ENCODE data around the gene ACACB.

DNA sequence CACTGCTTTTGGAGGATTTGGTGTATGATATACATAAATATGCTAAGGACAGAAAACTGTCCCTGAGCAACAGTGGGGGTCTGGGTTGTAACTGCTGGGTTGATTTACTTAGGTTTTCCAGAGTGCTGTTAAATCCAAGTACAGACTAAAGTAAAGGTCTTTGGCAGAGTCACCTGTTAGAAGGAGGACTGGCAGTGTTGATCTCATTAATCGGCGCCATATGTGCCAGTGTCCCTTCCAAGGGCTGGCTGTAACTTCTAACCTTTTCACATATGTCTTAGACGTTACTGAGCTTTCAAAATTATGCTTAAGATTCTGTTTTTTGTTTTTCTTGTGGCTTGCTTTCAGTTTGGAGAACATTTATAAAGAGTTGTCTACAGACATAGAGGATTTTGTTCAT, 13.9 kb upstream of the ACACB start:
- TF ChIP-seq, protein P1, sequence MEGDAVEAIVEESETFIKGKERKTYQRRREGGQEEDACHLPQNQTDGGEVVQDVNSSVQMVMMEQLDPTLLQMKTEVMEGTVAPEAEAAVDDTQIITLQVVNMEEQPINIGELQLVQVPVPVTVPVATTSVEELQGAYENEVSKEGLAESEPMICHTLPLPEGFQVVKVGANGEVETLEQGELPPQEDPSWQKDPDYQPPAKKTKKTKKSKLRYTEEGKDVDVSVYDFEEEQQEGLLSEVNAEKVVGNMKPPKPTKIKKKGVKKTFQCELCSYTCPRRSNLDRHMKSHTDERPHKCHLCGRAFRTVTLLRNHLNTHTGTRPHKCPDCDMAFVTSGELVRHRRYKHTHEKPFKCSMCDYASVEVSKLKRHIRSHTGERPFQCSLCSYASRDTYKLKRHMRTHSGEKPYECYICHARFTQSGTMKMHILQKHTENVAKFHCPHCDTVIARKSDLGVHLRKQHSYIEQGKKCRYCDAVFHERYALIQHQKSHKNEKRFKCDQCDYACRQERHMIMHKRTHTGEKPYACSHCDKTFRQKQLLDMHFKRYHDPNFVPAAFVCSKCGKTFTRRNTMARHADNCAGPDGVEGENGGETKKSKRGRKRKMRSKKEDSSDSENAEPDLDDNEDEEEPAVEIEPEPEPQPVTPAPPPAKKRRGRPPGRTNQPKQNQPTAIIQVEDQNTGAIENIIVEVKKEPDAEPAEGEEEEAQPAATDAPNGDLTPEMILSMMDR (IDR thresholded peaks at IDR 0.05; ENCODE audit: borderline replicate concordance, extremely low read depth, low read length, poor library complexity, severe bottlenecking): no peak
- TF ChIP-seq EZH2 (IDR thresholded peaks at IDR 0.05; ENCODE audit: borderline replicate concordance, low read depth, low read length, severe bottlenecking): no peak

Data from DND-41 (cell line).